Ovary (tissue), 3 donors: ENCODE results near the gene STING1.

ENCODE experiments used
- CTCF ChIP-seq, 3 donors: fragments of 450-650 bp in 2 of 3; fragments of 200-600 bp in 1 of 3; IDR thresholded peaks; one replicate each; pipeline versions ENCODE4 v1.5.1 to v1.8.0; 2016 to 2022; ENCODE audit warnings: antibody characterized with exemption in 3 of 3, mild to moderate bottlenecking in 1 of 3
- EP300 ChIP-seq: sonication (generic); formaldehyde crosslinking; IDR thresholded peaks from one replicate; pipeline ENCODE4 v1.6.1; 2017; ENCODE audit warnings: antibody characterized with exemption
- POLR2A ChIP-seq: fragments of 450-650 bp; IDR thresholded peaks from one replicate; pipeline ENCODE4 v1.6.1; 2017; ENCODE audit warnings: antibody characterized with exemption, mild to moderate bottlenecking, moderate library complexity
- donor health status: DM: no; HTN: no; CAD: no.

GRCh38 chr5:139461698-139462097, 20.9 kb downstream of the STING1 start:
- TF ChIP-seq CTCF (IDR thresholded peaks at IDR 0.05) (no peak), EP300 (no peak), POLR2A (no peak)
